ENCODE results near the gene PHC3.

DNA sequence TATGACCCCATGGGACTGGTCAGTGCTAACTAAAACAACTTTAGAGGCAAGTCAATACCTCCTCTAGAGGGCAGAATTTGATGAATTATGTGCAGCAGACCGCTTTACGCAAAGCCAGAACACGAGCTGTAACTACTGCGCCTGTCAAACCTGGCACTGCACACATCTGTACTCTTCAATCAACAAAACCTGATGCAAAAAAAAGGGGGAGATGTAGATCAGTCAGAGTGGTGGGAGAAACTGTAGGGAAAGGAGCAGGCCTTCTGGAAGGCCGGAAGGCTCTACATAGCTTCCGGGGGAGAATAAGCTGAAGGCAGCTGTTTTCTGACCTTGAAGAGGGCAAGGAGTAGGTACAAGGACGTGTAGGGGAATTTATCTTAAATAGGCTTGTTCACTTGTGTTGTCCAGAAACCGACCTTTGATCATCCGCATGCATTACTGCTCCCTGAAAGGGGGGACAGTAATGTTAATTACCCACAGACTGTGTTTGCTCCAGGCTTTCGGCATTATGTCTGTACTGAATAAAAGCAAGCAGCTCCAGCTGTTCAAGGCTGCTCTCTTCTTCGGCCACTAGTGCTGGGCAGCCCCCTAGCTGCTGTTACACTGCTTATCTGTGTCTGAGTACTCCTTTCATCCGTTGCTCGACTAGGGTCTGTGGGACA is 102.8 kb downstream of the PHC3 start:
- TF ChIP-seq POLR2A (IDR thresholded peaks at IDR 0.05): no peak
- no peak for TF ChIP-seq CTCF (IDR thresholded peaks at IDR 0.05)
- TF ChIP-seq EP300 (IDR thresholded peaks at IDR 0.05): no peak
